HG03469 (cell line): ENCODE results near the gene MUC2.

Experiments
- ATAC-seq: cut with Tn5 transposase; IDR thresholded peaks from one replicate; pipeline ENCODE4 v1.9.1; 2021; ENCODE audit warnings: mild to moderate bottlenecking, moderate library complexity, moderate number of reproducible peaks; ENCODE audit not compliant: unreplicated experiment

The MUC2 gene

GRCh38 chr11:1074244-1075221 is at the start of gene MUC2:
TSS of gene MUC2 (plus strand) at chr11:1074874.
- no peak for ATAC-seq

- ATAC-seq, result no peak
Measured at GRCh38 chr11:1025410-1026162, 49.1 kb upstream of the MUC2 start.

- no peak for ATAC-seq
Measured at GRCh38 chr11:1026163-1026450, 48.6 kb upstream of the MUC2 start.

GRCh38 chr11:1026641-1027482 is 47.8 kb upstream of the MUC2 start:
- no peak for ATAC-seq

GRCh38 chr11:1027483-1028290 is 47.0 kb upstream of the MUC2 start:
- ATAC-seq, result no peak

- ATAC-seq, result no peak
Measured at GRCh38 chr11:1028291-1028540, 46.5 kb upstream of the MUC2 start.

GRCh38 chr11:1028616-1029015 is 46.1 kb upstream of the MUC2 start:
- ATAC-seq, result no peak

- no peak for ATAC-seq
Measured at GRCh38 chr11:1029051-1029450, 45.6 kb upstream of the MUC2 start.

GRCh38 chr11:1029654-1030053 is 45.0 kb upstream of the MUC2 start:
- ATAC-seq, result no peak

GRCh38 chr11:1030086-1030485 is 44.6 kb upstream of the MUC2 start:
- no peak for ATAC-seq

- no peak for ATAC-seq
Measured at GRCh38 chr11:1030556-1030955, 44.1 kb upstream of the MUC2 start.

GRCh38 chr11:1031121-1031899 is 43.4 kb upstream of the MUC2 start:
- no peak for ATAC-seq

GRCh38 chr11:1032310-1032891 is 42.3 kb upstream of the MUC2 start:
- ATAC-seq, result no peak

GRCh38 chr11:1033016-1033798 is 41.5 kb upstream of the MUC2 start:
- no peak for ATAC-seq

GRCh38 chr11:1034001-1034400 is 40.7 kb upstream of the MUC2 start:
- no peak for ATAC-seq

- no peak for ATAC-seq
Measured at GRCh38 chr11:1034456-1035295, 40.0 kb upstream of the MUC2 start.

- ATAC-seq, result no peak
Measured at GRCh38 chr11:1035577-1036283, 38.9 kb upstream of the MUC2 start.
